RWPE1 (cell line): Measurements from ENCODE around the gene TCAF1.
A peak's percentile ranks its signal among the peaks of the same experiment; 100 is the strongest.

Source experiments
- CTCF ChIA-PET: fragments of 350-600 bp; sonication (Branson Sonifier 250); formaldehyde crosslinking; extraction: SDS; loops from one replicate; lab custom pipeline; 2021; lab: Yijun Ruan, JAX
- POLR2A ChIA-PET: fragments of 400-600 bp; formaldehyde crosslinking; extraction: SDS; loops from one replicate; lab custom pipeline; 2020; ENCODE audit warnings: antibody characterized with exemption; ENCODE audit not compliant: low non-redundant PET; lab: Yijun Ruan, JAX
- DNase-seq: peaks from one replicate; pipeline ENCODE4 v3.0.0; 2012; ENCODE audit warnings: low spot score
- H3K27ac ChIP-seq: fragments of 450-650 bp; 2 replicates; pipeline ENCODE4 v1.5.1; 2017
- TF ChIP-seq, protein P1 (sequence below): fragments of 450-650 bp; conservative IDR thresholded peaks from 2 replicates; pipeline ENCODE4 v1.5.1; 2017; ENCODE audit warnings: low read depth, mild to moderate bottlenecking

TCAF1 gene

DNA sequence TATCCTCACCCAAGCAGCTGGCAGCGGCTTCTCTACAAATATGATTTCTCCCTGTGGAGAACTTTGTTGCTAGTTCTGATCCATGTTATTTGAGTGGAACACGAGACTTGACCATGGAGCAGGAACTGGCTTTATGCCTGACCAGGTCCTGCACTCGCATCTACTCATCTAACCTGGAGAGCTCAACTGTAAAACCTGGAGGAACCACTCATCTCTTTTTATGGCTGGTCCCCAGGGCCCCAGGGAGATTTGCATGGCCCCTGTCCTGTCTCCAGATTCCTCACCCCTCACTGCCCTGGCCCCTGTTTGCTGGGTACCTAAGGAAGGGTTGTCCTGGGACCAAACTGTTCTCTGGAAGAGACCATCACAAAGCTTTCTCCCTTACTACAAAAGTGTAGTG is 16.0 kb downstream of the TCAF1 start:
- POLR2A ChIA-PET, result no interaction called here
- CTCF ChIA-PET, result no interaction called here
- no peak for DNase-seq
- TF ChIP-seq, protein P1, sequence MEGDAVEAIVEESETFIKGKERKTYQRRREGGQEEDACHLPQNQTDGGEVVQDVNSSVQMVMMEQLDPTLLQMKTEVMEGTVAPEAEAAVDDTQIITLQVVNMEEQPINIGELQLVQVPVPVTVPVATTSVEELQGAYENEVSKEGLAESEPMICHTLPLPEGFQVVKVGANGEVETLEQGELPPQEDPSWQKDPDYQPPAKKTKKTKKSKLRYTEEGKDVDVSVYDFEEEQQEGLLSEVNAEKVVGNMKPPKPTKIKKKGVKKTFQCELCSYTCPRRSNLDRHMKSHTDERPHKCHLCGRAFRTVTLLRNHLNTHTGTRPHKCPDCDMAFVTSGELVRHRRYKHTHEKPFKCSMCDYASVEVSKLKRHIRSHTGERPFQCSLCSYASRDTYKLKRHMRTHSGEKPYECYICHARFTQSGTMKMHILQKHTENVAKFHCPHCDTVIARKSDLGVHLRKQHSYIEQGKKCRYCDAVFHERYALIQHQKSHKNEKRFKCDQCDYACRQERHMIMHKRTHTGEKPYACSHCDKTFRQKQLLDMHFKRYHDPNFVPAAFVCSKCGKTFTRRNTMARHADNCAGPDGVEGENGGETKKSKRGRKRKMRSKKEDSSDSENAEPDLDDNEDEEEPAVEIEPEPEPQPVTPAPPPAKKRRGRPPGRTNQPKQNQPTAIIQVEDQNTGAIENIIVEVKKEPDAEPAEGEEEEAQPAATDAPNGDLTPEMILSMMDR, result no peak
- no peak overlapping the region for H3K27ac ChIP-seq

DNA sequence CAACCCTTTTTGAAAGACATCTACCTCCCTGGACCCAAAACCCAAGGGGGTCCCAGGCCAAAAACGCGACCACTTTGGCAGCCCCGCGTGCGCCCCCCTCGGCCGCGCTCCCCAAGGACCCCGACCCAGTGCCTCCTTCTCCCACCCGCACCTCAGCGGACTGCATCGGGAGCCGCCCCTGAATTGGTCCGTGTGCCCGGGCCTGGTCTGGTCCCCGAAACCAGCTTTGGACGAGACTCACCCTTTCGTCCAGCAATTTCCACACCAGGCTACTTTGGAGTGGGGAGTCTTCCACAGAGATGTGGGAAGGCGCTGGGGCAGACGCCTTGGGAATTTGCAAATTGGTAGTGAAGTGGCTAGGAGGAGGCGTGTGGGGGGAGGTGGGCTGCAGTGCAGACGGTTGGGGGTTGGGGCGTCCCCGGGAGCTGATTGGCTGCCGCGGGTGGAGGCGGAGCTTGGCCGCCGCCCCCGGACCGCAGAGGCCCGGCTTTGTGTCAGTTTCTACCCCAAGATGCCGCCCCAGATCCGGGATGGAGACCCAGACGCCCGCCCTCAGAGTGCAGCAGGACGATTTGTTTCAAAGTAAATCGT is 16.9 kb downstream of the TCAF1 start:
- ChIA-PET CTCF (interaction anchor here (0.7 kb wide), 1 partner anchor 1825 kb away, joined by 3 read pairs; no protein-coding TSS in a partner anchor), POLR2A (no interaction called here)
- 0 out of 2 replicates have a peak overlapping the region, but pooled peaks have one; percentile 14 for H3K27ac ChIP-seq
- TF ChIP-seq, protein P1, result no peak
- DNase-seq, result peak; percentile 37

DNA sequence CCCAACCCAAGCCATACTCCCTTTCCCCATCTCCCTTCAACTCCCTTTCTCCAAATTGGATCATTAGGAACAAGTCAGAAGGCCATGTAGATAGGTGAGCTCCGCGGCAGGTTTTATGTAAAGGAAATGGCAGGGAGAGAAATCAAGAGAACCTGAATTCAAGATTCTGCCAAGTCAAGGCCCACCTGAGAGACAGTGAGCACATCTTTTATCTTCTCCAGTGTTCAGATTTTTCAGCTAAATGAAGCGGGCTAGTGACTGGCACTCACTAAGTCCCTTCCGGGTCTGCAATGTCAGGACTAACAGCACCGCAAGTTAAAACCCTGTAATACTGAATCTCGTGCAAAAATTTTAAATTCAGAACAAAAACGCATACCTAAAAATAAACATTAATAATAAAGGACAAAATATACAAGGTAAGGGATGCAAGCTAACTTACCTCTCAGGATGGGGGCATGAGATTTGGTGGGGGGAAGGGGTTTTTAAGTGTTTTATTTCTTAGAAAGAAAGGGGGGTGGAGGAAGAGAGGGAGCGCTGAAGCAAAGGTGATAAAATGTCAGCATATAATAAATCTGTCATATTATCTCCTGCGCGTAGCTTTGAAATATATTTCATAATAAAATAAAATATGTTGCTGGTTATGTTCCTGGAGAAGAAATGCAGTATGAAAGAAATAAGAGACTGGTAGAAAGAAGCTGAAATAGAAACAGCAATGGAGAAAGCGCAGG is 17.6 kb downstream of the TCAF1 start:
- DNase-seq, result no peak
- H3K27ac ChIP-seq, result no peak overlapping the region
- POLR2A ChIA-PET, result no interaction called here
- TF ChIP-seq, protein P1, result no peak
- CTCF ChIA-PET, result interaction anchor here (0.7 kb wide), 1 partner anchor 1825 kb away, joined by 3 read pairs; no protein-coding TSS in a partner anchor

DNA sequence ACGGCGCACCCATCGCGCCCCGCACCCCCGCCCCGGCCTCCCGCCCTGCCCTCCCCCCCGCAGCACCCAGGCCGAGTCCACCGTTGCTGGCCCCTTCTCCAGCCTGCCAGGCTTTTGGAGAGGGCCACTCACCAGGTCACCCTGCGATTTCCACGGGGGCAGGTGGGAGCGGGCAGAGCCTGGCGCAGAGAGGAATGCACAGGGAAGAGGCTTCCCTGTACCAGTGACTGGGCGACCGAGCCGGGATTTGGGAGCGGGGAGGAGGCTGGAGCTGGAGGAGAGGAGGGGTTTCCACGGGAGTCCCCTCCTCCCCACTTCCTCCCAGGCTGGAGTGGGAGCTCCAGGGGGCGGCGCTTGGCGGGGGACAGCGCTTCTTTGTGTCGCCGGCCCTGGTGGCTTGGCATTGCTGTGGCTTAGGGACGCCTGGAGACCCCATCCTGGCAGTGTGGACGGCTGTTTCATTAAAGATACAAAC is 19.3 kb downstream of the TCAF1 start:
- POLR2A ChIA-PET, result no interaction called here
- no peak for DNase-seq
- TF ChIP-seq, protein P1, result no peak
- CTCF ChIA-PET, result interaction anchor here (0.6 kb wide), 1 partner anchor 59 kb away, joined by 4 read pairs; no protein-coding TSS in a partner anchor
- no peak overlapping the region for H3K27ac ChIP-seq

DNA sequence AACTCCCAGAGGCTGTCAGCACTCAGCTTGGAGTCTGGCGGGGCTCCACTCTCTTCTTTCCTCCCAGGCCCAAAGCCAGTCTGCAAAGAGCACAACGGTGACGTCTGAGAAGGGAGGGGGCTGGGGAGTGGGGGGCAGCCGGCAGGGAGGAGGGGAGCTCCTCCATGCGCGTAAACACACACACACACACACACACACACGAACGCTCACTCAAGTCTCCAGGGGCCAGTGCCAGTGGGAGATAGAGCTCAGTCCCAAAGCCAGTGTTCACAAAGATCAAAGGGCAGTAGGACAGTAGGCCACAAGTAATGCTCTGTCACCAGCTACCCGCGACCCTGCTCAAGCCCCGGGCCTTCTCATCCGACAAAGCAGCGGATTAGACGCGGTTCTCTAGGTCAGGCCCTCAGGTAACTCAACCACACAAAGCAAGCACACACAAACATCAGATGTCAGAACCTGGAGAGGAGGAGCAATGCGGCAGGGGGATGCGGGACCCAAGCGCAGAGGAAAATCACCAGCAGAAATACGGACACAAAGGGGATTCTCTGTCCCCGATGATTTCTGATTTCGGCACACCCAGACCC is 19.9 kb downstream of the TCAF1 start:
- H3K27ac ChIP-seq, result no peak overlapping the region
- CTCF ChIA-PET, result interaction anchor here (0.5 kb wide), 1 partner anchor 631 kb away, joined by 6 read pairs; no protein-coding TSS in a partner anchor
- TF ChIP-seq, protein P1, result no peak
- DNase-seq, result no peak
- POLR2A ChIA-PET, result no interaction called here

DNA sequence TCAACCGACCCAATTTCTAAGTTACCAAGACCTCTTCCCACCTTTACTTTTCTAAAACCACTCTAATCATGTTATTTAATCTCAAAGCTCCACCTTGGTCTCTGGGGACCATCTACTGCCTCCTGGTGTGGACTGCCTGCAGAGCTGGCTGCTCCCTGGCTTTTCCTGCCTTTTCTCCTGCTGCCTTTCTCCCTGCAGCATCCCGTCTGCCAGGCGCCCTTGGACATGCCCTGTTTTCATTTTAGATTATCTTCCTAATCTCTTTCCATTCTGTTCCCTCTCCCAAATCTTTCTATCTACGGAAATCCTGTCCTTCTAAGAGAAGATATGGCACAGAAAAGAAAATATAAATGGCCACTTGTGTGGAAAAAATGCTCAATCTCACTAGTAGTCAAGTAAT is 23.1 kb downstream of the TCAF1 start:
- TF ChIP-seq, protein P1, result no peak
- ChIA-PET POLR2A (no interaction called here), CTCF (no interaction called here)
- H3K27ac ChIP-seq, result no peak overlapping the region
- no peak for DNase-seq
